ENCODE data around the gene PCDH8. TPM values are rescaled to one million over a fixed set of nuclear protein-coding genes. Genes with fewer than 3 reads are reported as not detected.

The PCDH8 gene
- total and polyA plus RNA-seq, 2 experiments from 2014 or later, result not detected

DNA sequence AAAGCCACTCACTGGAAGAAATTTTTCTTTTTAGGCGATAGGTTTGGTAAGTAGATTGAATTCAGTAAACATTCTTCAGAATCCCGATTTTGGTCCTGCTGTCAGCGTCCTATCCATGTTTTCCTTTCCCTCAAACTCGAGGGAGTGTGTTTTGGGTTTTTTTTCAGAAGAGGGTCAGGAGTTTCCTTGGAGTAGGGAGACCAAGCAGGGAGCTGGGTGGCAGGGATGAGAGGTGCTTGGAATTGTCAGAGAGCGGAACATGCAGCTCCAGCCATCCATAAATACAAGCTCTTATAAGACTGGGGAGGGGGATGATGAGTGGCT lies 1.6 kb upstream of the PCDH8 start:
- Histone ChIP-seq H3F3A (ENCODE audit: insufficient read depth) (no peaks in the 10 kb centered on the region), H3K4me2 (ENCODE audit: unreplicated experiment) (no peak overlapping the region), H3K36me3 (ENCODE audit: low read depth) (no peaks in the 10 kb centered on the region), H3K9me2 (ENCODE audit: insufficient read depth) (no peaks in the 10 kb centered on the region), H2AFZ (no peak overlapping the region), H3K27me3 (replicated peaks; ENCODE audit: insufficient read depth) (peaks cover 28% of the 10 kb centered on the region), H3K27ac (no peak overlapping the region), H3K4me1 (ENCODE audit: insufficient read depth) (peaks cover 6% of the 10 kb centered on the region; the same call in 1 of the 2 replicates), H3K79me2 (ENCODE audit: insufficient read depth) (no peaks in the 10 kb centered on the region), H3K9ac (no peak overlapping the region), H3K9me3 (ENCODE audit: low read depth) (no peaks in the 10 kb centered on the region), H4K20me1 (ENCODE audit: insufficient read depth) (no peaks in the 10 kb centered on the region), H3K4me3 (no peak overlapping the region)
- TF ChIP-seq EZH2phosphoT487 (IDR thresholded peaks at IDR 0.05; ENCODE audit: insufficient read depth, low read depth) (no peak), EZH2 (IDR thresholded peaks at IDR 0.05; ENCODE audit: insufficient read depth, poor library complexity, severe bottlenecking) (peak; percentile 1)
- no peak for DNase-seq
- WGBS, 2 experiments (ENCODE audit: low coverage in 1 of 2, low lambda C conversion rate in 2 of 2, missing lambda C conversion rate in 2 of 2), result 1 to 2% methylated on average over 5 of the region's 5 CpGs
- in situ Hi-C loops (cut with MboI), result no loop called here

GRCh38 chr13:52849291-52850071 lies 1.0 kb upstream of the PCDH8 start:
- Histone ChIP-seq H4K20me1 (ENCODE audit: insufficient read depth) (no peaks in the 10 kb centered on the region), H3K4me1 (ENCODE audit: insufficient read depth) (peaks cover 6% of the 10 kb centered on the region; the same call in 1 of the 2 replicates), H3K4me3 (no peak overlapping the region), H3K4me2 (ENCODE audit: unreplicated experiment) (no peak overlapping the region), H2AFZ (no peak overlapping the region), H3K9ac (no peak overlapping the region), H3K9me3 (ENCODE audit: low read depth) (no peaks in the 10 kb centered on the region), H3K79me2 (ENCODE audit: insufficient read depth) (no peaks in the 10 kb centered on the region), H3F3A (ENCODE audit: insufficient read depth) (no peaks in the 10 kb centered on the region), H3K36me3 (ENCODE audit: low read depth) (no peaks in the 10 kb centered on the region), H3K27me3 (replicated peaks; ENCODE audit: insufficient read depth) (peaks cover 31% of the 10 kb centered on the region), H3K9me2 (ENCODE audit: insufficient read depth) (no peaks in the 10 kb centered on the region), H3K27ac (no peak overlapping the region)
- DNase-seq, result no peak
- 1 to 3% methylated on average over 24 of the region's 24 CpGs for WGBS, 2 experiments (ENCODE audit: low coverage in 1 of 2, low lambda C conversion rate in 2 of 2, missing lambda C conversion rate in 2 of 2)
- no peak for TF ChIP-seq EZH2phosphoT487 (IDR thresholded peaks at IDR 0.05; ENCODE audit: insufficient read depth, low read depth)
- no peak for TF ChIP-seq EZH2 (IDR thresholded peaks at IDR 0.05; ENCODE audit: insufficient read depth, poor library complexity, severe bottlenecking)
- in situ Hi-C loops (cut with MboI), result no loop called here

GRCh38 chr13:52847682-52848432 lies 583 bp downstream of the PCDH8 start:
- H3K27ac ChIP-seq, result no peak overlapping the region
- H3K9me3 ChIP-seq (ENCODE audit: low read depth), result no peaks in the 10 kb centered on the region
- DNase-seq, result no peak
- TF ChIP-seq EZH2 (IDR thresholded peaks at IDR 0.05; ENCODE audit: insufficient read depth, poor library complexity, severe bottlenecking) (no peak), EZH2phosphoT487 (IDR thresholded peaks at IDR 0.05; ENCODE audit: insufficient read depth, low read depth) (no peak)
- H3K9ac ChIP-seq, result no peak overlapping the region
- no peaks in the 10 kb centered on the region for H3K36me3 ChIP-seq (ENCODE audit: low read depth)
- 5 to 6% methylated on average over 41 to 72 of the region's 75 CpGs for WGBS, 2 experiments (ENCODE audit: low coverage in 1 of 2, low lambda C conversion rate in 2 of 2, missing lambda C conversion rate in 2 of 2)
- H2AFZ ChIP-seq, result no peak overlapping the region
- no peak overlapping the region for H3K4me2 ChIP-seq (ENCODE audit: unreplicated experiment)
- no peak overlapping the region for H3K4me3 ChIP-seq
- in situ Hi-C loops (cut with MboI), result no loop called here
- H3K79me2 ChIP-seq (ENCODE audit: insufficient read depth), result no peaks in the 10 kb centered on the region
- H3K27me3 ChIP-seq (replicated peaks; ENCODE audit: insufficient read depth), result peaks cover 41% of the 10 kb centered on the region
- peaks cover 6% of the 10 kb centered on the region; the same call in 1 of the 2 replicates for H3K4me1 ChIP-seq (ENCODE audit: insufficient read depth)
- H3F3A ChIP-seq (ENCODE audit: insufficient read depth), result no peaks in the 10 kb centered on the region
- no peaks in the 10 kb centered on the region for H3K9me2 ChIP-seq (ENCODE audit: insufficient read depth)
- no peaks in the 10 kb centered on the region for H4K20me1 ChIP-seq (ENCODE audit: insufficient read depth)

DNA sequence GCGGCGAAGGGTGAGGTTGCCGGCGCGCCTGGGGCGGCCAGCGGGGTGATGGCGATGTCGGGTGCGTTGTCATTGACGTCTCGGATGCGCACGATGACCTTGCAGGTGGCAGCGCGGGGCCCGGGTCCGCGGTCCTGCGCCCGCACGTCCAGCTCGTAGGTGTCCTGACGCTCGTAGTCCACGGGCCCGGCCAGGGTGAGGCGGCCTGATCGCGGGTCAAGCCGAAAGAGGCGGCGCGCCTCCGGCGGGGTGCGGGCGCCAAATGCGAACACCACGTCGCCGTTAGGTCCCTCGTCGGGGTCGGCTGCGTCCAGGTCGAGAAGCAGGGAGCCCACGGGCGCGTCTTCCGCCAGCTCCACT lies 1.1 kb downstream of the PCDH8 start:
- Histone ChIP-seq H3K9ac (no peak overlapping the region), H3K27me3 (replicated peaks; ENCODE audit: insufficient read depth) (peaks cover 41% of the 10 kb centered on the region), H3K9me3 (ENCODE audit: low read depth) (no peaks in the 10 kb centered on the region), H3K4me3 (no peak overlapping the region), H3K9me2 (ENCODE audit: insufficient read depth) (no peaks in the 10 kb centered on the region), H3K4me2 (ENCODE audit: unreplicated experiment) (no peak overlapping the region), H2AFZ (no peak overlapping the region), H3F3A (ENCODE audit: insufficient read depth) (no peaks in the 10 kb centered on the region), H4K20me1 (ENCODE audit: insufficient read depth) (no peaks in the 10 kb centered on the region), H3K4me1 (ENCODE audit: insufficient read depth) (peaks cover 6% of the 10 kb centered on the region; the same call in 1 of the 2 replicates), H3K79me2 (ENCODE audit: insufficient read depth) (no peaks in the 10 kb centered on the region), H3K27ac (no peak overlapping the region), H3K36me3 (ENCODE audit: low read depth) (no peaks in the 10 kb centered on the region)
- 4 to 11% methylated on average over 45 to 47 of the region's 51 CpGs for WGBS, 2 experiments (ENCODE audit: low coverage in 1 of 2, low lambda C conversion rate in 2 of 2, missing lambda C conversion rate in 2 of 2)
- no peak for DNase-seq
- TF ChIP-seq EZH2 (IDR thresholded peaks at IDR 0.05; ENCODE audit: insufficient read depth, poor library complexity, severe bottlenecking), result no peak
- no peak for TF ChIP-seq EZH2phosphoT487 (IDR thresholded peaks at IDR 0.05; ENCODE audit: insufficient read depth, low read depth)
- in situ Hi-C loops (cut with MboI), result no loop called here

All from GM23248 (cell line).